K562 (cell line): ENCODE data around the gene NPC1. TPM values are rescaled to one million over a fixed set of nuclear protein-coding genes. Genes with fewer than 3 reads are reported as not detected.

ENCODE experiments used
- BHLHE40 ChIP-seq: IDR thresholded peaks from 2 replicates; pipeline ENCODE4 v1.6.1; 2011; ENCODE audit warnings: low read length, improper control_type of control experiment
- FOXA3 ChIP-seq, 2 experiments: fragments of 450-650 bp in 1 of 2; sonication (generic) in 1 of 2; formaldehyde crosslinking; IDR thresholded peaks in 1 of 2; conservative IDR thresholded peaks in 1 of 2; 2 replicates each; pipeline versions ENCODE4 v1.4.0 to v1.8.0; 2020 to 2022; ENCODE audit warnings: mild to moderate bottlenecking in 2 of 2, missing genetic modification reagents in 1 of 2
- HLTF ChIP-seq: fragments of 450-650 bp; IDR thresholded peaks from 2 replicates; pipeline ENCODE4 v1.6.1; 2016
- IFI16 ChIP-seq: fragments of 250-450 bp; sonication (Bioruptor Pico); IDR thresholded peaks from 2 replicates; pipeline ENCODE4 v2.1.2; 2022; ENCODE audit warnings: mild to moderate bottlenecking, inconsistent platforms
- MBD2 ChIP-seq: sonication (generic); IDR thresholded peaks from 2 replicates; pipeline ENCODE4 v1.6.1; 2016; ENCODE audit warnings: low read depth, borderline replicate concordance
- MTF1 ChIP-seq: fragments of 250-450 bp; sonication (Bioruptor Pico); IDR thresholded peaks from 2 replicates; pipeline ENCODE4 v1.9.0; 2021; ENCODE audit warnings: moderate library complexity, mild to moderate bottlenecking, inconsistent platforms, borderline replicate concordance
- RHOXF2B ChIP-seq: fragments of 250-450 bp; sonication (Bioruptor Pico); conservative IDR thresholded peaks from 2 replicates; pipeline ENCODE4 v1.5.1; 2021
- SMARCA4 ChIP-seq: fragments of 450-650 bp; IDR thresholded peaks from 2 replicates; pipeline ENCODE4 v1.6.1; 2016
- ZNF311 ChIP-seq: fragments of 250-450 bp; sonication (Bioruptor Pico); IDR thresholded peaks from 2 replicates; pipeline ENCODE4 v1.4.0; 2020; ENCODE audit warnings: mild to moderate bottlenecking, moderate library complexity
- ZNF444 ChIP-seq: fragments of 250-450 bp; sonication (Bioruptor Pico); IDR thresholded peaks from 2 replicates; pipeline ENCODE4 v1.4.0; 2020; ENCODE audit warnings: mild to moderate bottlenecking, moderate library complexity
- ZNF584 ChIP-seq: fragments of 200-800 bp; sonication (Bioruptor generic); IDR thresholded peaks from 2 replicates; pipeline ENCODE4 v1.6.1; 2016; ENCODE audit warnings: low read depth, mild to moderate bottlenecking, missing genetic modification characterization, missing compliant biosample characterization
- ZSCAN32 ChIP-seq: fragments of 450-650 bp; formaldehyde crosslinking; IDR thresholded peaks from 2 replicates; pipeline ENCODE4 v1.4.0; 2020; ENCODE audit warnings: mild to moderate bottlenecking, moderate library complexity
- polyA plus RNA-seq, 8 experiments: library from polyadenylated mRNA; depleted of rRNA in 4 of 8; stranded (reverse) in 5 of 8; unstranded in 3 of 8; fragments of >200 nt; fragmentation: Nextera tagmentation in 2 of 8; fragmentation: Illumina TruSeq in 1 of 8; extraction: Ambion mirVana in 2 of 8; extraction: Trizol in 1 of 8; gene quantifications; 2 replicates each; pipeline versions ENCODE4 v1.2.1 to v1.2.3, GENCODE V29; 2011 to 2014; ENCODE audit warnings: inconsistent platforms in 1 of 8, missing spikeins in 1 of 8
- total RNA-seq, 7 experiments: library from RNA; depleted of rRNA in 6 of 7; stranded (reverse); fragments of >200 nt in 6 of 7; fragmentation: Illumina TruSeq in 2 of 7; extraction: Trizol in 2 of 7; gene quantifications; 2 replicates each; pipeline versions ENCODE4 v1.2.1 to v1.2.3, GENCODE V29; 2011 to 2021; ENCODE audit warnings: low replicate concordance in 1 of 7
- TF ChIP-seq, protein P1 (sequence below): fragments of 450-650 bp; IDR thresholded peaks from 2 replicates; pipeline ENCODE4 v1.6.1; 2017; ENCODE audit warnings: antibody characterized with exemption, mild to moderate bottlenecking
- TF ChIP-seq, protein P2 (sequence below): IDR thresholded peaks from 3 replicates; pipeline ENCODE4 v1.6.1; 2011; ENCODE audit warnings: borderline replicate concordance, mild to moderate bottlenecking; ENCODE audit not compliant: insufficient read length, insufficient read depth
- TF ChIP-seq, protein P3 (sequence below), 2 experiments: fragments of 450-650 bp; IDR thresholded peaks; 2 replicates each; pipeline ENCODE4 v1.6.1; 2018; ENCODE audit warnings: mild to moderate bottlenecking in 2 of 2, low read depth in 1 of 2; ENCODE audit not compliant: partially characterized antibody in 2 of 2
- TF ChIP-seq, protein P4 (sequence below): fragments of 450-650 bp; formaldehyde crosslinking; IDR thresholded peaks from 2 replicates; pipeline ENCODE4 v1.4.0; 2020; ENCODE audit warnings: mild to moderate bottlenecking, moderate library complexity

NPC1 gene
- total and polyA plus RNA-seq, 9 of the 15 experiments (the other 6 are each of a cell fraction or from before 2014, with no cell fraction given): 17.1 to 45.9 (median 27.6) TPM

DNA sequence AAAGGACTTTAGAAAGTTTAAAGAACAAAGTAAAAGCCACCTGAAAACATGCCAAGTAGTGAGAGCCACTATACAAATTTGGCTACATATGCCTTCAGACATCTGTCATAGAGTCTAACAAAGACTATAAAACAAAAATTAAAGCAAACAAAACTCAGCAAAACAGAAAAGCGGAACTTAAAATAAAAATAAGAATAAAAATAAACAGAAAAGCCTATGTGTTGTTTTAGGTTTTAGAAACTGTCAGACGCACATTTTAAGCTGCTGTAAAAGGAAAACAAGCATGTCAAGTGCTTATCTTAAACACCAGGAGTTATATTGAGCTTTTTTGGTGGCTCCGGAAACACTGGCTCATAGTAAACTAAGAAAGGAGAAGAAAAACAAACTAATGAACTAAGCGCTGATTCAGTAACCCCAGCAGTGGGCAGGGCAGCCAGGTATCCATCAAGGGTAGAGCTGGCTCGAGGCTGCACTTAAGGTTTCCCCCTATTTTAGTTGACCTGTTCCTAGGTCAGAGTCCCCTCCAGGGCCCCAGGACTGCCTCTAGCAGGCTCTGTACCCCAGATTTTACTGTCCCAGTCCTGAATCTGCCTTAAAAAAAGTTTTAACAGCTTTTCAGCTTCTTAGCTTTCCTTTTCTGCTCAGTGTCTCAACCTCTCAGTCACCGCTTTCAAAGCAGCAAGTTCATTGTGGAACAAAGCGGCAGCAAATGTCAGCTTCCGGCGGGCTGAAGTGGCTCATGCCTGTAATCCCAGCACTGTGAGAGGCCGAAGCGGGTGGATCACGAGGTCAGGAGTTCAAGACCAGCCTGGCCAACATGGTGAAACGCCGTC, 98.4 kb downstream of the NPC1 start (continued):
- TF ChIP-seq, protein P1, sequence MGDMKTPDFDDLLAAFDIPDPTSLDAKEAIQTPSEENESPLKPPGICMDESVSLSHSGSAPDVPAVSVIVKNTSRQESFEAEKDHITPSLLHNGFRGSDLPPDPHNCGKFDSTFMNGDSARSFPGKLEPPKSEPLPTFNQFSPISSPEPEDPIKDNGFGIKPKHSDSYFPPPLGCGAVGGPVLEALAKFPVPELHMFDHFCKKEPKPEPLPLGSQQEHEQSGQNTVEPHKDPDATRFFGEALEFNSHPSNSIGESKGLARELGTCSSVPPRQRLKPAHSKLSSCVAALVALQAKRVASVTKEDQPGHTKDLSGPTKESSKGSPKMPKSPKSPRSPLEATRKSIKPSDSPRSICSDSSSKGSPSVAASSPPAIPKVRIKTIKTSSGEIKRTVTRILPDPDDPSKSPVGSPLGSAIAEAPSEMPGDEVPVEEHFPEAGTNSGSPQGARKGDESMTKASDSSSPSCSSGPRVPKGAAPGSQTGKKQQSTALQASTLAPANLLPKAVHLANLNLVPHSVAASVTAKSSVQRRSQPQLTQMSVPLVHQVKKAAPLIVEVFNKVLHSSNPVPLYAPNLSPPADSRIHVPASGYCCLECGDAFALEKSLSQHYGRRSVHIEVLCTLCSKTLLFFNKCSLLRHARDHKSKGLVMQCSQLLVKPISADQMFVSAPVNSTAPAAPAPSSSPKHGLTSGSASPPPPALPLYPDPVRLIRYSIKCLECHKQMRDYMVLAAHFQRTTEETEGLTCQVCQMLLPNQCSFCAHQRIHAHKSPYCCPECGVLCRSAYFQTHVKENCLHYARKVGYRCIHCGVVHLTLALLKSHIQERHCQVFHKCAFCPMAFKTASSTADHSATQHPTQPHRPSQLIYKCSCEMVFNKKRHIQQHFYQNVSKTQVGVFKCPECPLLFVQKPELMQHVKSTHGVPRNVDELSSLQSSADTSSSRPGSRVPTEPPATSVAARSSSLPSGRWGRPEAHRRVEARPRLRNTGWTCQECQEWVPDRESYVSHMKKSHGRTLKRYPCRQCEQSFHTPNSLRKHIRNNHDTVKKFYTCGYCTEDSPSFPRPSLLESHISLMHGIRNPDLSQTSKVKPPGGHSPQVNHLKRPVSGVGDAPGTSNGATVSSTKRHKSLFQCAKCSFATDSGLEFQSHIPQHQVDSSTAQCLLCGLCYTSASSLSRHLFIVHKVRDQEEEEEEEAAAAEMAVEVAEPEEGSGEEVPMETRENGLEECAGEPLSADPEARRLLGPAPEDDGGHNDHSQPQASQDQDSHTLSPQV: peak; percentile 64; the same call in 1 of the 2 replicates
- TF ChIP-seq BHLHE40: no peak
- TF ChIP-seq ZNF584: peak; percentile 41; the same call in 1 of the 2 replicates
- TF ChIP-seq MTF1: no peak
- no peak for TF ChIP-seq IFI16 (CRISPR knock-in tag)
- no peak for TF ChIP-seq MBD2
- no peak for TF ChIP-seq HLTF
- no peak for TF ChIP-seq RHOXF2B
- TF ChIP-seq, protein P2, sequence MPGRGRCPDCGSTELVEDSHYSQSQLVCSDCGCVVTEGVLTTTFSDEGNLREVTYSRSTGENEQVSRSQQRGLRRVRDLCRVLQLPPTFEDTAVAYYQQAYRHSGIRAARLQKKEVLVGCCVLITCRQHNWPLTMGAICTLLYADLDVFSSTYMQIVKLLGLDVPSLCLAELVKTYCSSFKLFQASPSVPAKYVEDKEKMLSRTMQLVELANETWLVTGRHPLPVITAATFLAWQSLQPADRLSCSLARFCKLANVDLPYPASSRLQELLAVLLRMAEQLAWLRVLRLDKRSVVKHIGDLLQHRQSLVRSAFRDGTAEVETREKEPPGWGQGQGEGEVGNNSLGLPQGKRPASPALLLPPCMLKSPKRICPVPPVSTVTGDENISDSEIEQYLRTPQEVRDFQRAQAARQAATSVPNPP: no peak
- TF ChIP-seq, protein P3, sequence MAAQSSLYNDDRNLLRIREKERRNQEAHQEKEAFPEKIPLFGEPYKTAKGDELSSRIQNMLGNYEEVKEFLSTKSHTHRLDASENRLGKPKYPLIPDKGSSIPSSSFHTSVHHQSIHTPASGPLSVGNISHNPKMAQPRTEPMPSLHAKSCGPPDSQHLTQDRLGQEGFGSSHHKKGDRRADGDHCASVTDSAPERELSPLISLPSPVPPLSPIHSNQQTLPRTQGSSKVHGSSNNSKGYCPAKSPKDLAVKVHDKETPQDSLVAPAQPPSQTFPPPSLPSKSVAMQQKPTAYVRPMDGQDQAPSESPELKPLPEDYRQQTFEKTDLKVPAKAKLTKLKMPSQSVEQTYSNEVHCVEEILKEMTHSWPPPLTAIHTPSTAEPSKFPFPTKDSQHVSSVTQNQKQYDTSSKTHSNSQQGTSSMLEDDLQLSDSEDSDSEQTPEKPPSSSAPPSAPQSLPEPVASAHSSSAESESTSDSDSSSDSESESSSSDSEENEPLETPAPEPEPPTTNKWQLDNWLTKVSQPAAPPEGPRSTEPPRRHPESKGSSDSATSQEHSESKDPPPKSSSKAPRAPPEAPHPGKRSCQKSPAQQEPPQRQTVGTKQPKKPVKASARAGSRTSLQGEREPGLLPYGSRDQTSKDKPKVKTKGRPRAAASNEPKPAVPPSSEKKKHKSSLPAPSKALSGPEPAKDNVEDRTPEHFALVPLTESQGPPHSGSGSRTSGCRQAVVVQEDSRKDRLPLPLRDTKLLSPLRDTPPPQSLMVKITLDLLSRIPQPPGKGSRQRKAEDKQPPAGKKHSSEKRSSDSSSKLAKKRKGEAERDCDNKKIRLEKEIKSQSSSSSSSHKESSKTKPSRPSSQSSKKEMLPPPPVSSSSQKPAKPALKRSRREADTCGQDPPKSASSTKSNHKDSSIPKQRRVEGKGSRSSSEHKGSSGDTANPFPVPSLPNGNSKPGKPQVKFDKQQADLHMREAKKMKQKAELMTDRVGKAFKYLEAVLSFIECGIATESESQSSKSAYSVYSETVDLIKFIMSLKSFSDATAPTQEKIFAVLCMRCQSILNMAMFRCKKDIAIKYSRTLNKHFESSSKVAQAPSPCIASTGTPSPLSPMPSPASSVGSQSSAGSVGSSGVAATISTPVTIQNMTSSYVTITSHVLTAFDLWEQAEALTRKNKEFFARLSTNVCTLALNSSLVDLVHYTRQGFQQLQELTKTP (IDR thresholded peaks at IDR 0.05; ENCODE audit: low read depth in 1 of 2, partially characterized antibody in 2 of 2): peak in 1 of 2 experiments; percentile 25
- no peak for TF ChIP-seq ZNF311 (CRISPR knock-in tag)
- TF ChIP-seq ZSCAN32: no peak
- TF ChIP-seq ZNF444 (CRISPR knock-in tag): no peak
- TF ChIP-seq, protein P4, sequence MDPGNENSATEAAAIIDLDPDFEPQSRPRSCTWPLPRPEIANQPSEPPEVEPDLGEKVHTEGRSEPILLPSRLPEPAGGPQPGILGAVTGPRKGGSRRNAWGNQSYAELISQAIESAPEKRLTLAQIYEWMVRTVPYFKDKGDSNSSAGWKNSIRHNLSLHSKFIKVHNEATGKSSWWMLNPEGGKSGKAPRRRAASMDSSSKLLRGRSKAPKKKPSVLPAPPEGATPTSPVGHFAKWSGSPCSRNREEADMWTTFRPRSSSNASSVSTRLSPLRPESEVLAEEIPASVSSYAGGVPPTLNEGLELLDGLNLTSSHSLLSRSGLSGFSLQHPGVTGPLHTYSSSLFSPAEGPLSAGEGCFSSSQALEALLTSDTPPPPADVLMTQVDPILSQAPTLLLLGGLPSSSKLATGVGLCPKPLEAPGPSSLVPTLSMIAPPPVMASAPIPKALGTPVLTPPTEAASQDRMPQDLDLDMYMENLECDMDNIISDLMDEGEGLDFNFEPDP (CRISPR knock-in tag): no peak
- peak; percentile 89 for TF ChIP-seq SMARCA4
- peak in 1 of 2 experiments; percentile 16; a peak in 1 of 4 replicates for TF ChIP-seq FOXA3 (CRISPR knock-in tag; conservative IDR thresholded peaks at IDR 0.05 in 1 of 2, IDR thresholded peaks at IDR 0.05 in 1 of 2)
